ENCODE data around the gene GSTM1.

- no peak for TF ChIP-seq CTCF (IDR thresholded peaks at IDR 0.05)
- no peak for TF ChIP-seq POLR2A (IDR thresholded peaks at IDR 0.05)
- no peak for TF ChIP-seq POLR2AphosphoS5 (IDR thresholded peaks at IDR 0.05)
These were observed 46.4 kb upstream of the GSTM1 start for GRCh38 chr1:109641078-109641740.

Measured in stomach (tissue), 4 donors.